Stimulated activated CD4-positive, alpha-beta T cell treated with anti-CD3 and anti-CD28 coated beads, Interleukin-2, amount 100 ng/mL, for 24 hours (primary cell): Measurements from ENCODE around the gene IQCH.
"Not testable (repeated sequence)": the region's sequence is repeated elsewhere in the genome, so short reads cannot be mapped to it uniquely, and the experiment has no call there.

Source experiments
- DNase-seq, 2 donors: peaks; one replicate each; pipeline ENCODE4 v3.0.0-alpha.2; 2020

The IQCH gene

DNA sequence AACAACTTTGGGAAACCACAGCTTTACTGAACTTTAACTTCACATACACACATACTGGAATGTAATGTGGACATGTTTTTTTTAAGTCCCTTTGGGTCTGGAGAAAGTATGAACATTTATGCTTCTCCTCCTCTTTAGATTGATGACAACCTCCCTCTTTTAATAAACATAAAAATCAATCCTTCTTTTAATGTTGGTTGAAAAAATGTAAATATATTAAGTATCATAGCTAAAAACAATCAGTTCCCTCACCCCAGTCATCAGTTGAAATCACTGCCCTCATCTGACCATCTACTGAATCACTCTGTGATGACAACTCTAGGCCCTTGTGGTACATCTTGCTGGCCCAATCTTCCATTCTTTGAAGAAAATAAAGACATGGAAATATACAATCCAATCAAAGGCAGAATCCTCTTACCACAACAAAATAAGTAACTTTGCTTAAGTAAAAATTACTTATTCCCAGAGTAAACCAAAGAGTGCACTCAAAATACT lies 6.5 kb upstream of the IQCH start:
- no peak for DNase-seq

DNA sequence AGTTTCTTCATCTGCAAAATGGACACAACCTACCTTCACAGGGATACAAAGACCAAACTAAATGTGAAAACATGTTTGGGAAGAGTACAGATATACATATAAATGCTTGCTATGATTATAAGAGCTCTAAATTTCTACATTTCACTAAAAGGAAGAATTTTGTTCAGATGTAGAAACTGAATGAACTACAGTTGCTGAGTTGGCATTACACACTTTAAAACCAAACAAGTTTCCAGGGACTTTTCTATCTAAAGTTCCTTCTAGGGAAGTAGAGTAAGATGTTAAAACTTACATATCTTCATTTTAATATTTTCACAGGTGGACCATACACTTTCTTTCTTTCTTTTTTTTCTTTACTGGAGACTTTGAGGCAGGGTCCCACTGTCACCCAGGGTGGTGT lies 4.8 kb upstream of the IQCH start:
- DNase-seq: no peak

DNA sequence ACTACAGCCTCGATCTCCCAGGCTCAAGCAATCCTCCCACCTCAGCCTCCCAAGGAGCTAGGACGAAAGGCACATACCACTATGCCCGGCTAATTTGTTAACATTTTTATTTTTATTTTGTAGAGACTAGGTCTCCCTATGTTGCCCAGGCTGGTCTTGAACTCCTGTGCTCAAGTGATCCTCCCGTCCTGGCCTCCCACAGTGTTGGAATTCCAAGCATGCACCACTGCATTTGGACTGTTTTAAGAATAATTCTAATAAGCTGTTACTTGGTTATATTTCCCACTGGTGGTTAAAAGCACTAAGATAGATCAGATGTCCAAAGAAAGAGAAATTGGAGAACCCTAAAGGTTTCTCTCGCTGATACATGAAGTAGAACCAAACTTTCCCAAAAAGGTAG lies 3.3 kb upstream of the IQCH start:
- DNase-seq: no peak

DNA sequence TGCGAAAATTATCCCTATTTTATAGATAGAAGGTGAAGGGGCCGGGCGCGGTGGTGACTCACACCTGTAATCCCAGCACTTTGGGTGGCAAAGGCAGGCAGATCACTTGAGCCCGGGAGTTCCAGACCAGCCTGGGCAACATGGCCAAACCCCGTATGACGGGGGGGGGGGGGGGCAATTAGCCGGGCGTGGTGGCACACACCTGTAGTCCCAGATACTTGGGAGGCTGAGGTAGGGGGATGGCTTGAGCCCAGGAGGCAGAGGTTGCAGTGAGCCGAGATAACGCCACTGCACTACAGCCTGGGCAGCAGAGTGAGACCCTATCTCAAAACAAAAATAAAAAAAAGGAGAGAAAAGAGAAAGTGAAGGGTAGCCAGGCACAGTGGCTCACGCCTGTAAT lies 1.5 kb upstream of the IQCH start:
- DNase-seq: no peak

DNA sequence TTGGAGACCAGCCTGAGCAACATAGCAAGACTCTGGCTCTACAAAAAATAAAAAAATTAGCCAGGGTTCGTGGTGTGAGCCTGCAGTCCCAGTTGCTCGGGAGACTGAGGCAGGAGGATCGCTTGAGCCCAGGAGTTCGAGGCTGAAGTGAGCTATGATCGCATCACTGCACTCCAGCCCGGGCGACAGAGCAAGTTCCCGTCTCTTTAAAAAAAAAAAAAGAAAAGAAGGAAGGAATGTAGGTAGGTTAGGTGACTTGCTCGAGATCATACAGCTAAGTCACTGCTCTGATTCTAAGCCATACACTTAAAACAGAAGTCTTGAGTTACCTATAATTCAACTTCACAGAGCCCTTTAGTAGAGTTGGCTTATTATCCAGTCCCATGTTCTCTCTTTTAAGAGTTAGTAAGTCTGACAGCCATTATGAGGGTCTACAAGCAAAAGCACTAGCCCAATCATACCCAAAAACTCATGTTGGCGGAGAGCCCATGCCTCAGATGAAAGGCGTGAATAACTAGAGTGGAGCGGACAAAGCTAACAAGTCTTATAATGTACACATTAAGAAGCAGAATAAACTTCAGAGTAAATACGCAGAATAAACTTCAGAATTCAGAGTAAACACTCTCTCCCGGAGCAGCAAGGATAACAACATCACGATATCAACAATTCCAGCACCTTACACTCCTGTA lies 893 bp upstream of the IQCH start:
- no peak for DNase-seq

DNA sequence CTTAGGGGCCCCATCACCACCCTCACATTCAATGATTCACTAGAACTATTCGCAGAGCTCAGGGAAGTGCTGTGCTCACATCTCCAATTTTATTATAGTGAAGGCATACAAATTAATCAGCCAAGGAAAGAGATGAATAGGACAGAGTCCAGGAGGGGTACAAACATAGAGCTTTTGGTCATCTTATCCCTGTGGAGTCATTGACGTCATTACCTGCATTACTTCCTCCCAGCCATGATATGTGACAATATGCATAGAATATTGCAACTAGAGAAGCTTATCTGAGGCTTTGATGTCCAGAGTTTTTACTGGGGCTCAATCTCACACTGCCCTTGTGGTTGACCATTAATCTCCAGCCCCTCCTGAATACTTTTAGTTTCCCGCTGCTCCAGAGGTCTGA lies 1.5 kb downstream of the IQCH start:
- no peak for DNase-seq

DNA sequence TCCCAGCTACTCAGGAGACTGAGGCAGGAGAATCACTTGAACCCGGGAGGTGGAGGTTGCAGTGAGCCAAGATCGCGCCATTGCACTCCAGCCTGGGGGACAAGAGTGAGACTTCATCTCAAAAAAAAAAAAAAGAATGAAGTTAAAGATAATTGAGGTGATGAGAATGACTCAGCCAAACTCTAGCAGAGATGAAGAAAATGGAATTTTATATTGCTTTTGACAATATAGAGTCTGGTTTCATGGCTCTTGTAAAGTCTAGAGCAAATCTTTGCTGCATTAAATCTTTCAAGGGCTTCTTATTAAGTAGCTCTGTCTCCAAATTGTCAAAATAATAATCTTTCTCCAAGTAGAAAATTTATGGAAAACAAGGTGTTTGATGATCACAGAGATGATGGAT lies 3.8 kb downstream of the IQCH start:
- not testable (repeated sequence) for DNase-seq

DNA sequence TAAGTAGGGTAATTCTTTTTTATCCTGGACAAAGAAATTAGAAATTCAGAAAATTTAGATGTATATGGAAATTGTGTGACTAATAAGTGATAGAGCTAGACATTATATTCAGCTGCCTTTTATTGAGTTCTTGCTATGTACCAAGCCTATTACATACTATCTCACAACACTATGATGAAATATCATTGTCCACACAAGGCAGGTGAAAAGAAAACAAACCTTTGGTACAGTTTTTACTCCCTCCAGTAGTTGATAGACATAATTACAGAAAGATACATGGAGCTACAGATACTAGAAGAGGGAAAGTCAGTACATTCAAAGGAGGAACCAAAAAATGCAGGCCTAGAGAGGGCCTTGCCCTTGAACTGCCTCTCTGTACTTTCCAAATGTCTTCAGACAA lies 4.8 kb downstream of the IQCH start:
- DNase-seq: no peak

DNA sequence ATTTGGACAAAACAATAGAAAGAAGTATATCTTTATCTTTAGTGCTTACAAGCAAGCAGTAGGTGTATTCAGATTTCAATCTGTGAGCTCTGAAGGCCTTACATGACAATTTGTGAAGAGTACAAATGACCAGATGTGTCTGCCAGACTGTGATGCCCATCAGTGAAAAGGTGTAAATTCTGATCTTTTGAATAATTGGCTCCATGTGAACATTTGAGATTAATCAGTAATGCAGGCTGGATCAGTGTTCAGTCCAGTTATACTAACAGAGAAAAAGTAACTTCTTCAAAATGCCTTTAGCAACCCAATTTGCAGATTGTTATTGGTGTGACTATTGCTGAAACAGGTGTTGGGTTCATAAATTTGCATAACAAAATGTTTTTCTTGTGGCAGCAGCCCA lies 5.2 kb downstream of the IQCH start:
- no peak for DNase-seq

DNA sequence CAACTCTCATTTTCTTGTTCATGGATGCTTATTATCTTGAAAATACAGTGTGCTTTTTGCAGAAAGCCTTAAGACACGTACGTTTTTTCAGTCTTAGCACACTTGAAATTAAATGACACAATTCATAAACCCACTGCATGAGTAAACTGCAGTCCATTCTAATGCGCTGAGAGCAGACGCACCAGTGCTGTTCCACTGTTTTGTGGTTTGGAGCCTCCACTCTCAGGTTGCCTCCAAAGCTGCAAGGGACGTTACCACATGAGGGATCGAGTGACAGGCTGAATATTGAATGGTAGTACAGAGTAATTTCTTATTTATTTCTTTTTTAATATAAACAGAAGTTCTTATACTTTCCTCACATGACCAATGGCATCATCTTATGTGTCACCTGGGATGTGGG lies 12.3 kb downstream of the IQCH start:
- DNase-seq: no peak

DNA sequence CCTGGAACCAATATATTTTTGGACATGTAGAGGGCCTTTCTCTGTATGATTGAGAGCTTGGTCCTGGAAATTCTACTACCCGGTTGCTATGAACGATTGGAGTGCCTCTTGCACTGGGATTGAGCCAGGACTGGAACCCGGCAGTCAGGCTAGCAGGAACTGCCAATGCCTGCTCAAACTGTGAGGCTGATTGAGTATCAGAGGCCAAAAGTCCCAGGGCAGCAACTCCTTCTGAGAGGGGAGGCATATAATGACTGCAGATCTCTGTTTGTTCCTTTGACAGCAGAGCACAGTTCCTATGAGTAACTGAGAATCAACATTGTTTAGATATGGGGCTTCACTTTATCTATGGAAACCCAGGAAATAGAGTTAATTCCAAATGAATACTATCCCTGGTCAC lies 12.9 kb downstream of the IQCH start:
- DNase-seq: no peak

DNA sequence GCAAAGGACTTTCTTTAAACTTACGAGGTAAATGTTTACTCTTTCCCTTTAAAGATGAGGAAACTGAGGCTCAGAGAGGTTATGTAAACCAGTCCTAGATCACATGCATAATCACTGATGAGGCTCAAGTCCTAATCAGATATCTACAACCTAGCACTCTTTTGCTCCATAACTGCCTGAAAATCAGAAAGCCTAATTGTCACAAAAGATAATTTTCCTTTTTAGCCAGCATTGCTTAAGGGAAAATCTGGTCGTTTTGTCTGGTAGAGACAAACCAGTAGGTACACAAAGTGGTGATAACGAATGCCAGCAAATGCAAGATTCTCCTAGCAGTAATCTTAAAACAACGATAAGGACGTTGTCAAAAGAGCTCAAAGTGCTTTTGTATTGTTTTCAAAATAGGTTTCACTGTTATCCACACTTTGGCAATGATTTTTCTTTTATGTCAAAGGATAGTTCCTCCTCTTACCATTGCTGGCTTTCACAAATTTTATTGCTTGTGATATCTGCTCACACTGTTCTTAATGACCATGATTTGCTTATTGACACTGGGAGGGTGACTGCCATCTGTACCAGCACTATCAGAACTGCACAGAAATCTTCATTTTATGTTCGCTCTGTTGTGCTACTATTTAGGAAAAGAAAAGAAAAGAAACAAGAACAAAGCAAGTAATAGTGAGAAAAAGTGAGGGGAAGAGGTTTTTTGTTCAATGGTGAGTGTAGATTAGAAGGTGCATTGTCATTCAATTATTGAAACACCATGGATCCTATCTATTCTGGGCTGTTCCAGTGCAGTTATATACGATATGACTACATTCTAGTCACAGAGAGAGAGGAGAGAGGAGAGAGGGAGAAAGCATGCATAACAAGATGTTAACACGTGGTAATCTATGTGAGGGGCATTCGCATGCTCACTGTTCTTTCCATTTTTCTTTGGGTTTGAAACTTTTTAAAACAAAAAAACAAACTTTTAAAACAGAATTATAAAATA lies 13.7 kb downstream of the IQCH start:
- no peak for DNase-seq

DNA sequence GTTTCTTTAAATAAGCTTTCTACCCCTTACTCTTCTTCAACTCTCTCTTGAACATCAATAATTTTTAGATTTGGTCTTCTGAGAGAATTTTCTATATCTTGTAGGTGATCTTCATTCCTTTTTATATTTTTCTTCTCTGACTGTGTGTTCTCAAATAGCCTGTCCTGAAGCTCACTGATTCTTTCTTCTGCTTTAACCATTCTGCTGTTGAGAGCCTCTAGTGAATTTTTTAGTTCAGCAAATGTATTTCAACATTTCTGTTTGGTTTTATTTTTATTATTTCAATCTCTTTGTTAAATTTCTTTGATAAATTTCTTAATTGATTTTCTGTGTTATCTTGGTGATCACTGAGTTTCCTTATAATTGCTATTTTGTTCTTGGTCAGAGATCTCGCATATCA lies 19.6 kb downstream of the IQCH start:
- no peak for DNase-seq

DNA sequence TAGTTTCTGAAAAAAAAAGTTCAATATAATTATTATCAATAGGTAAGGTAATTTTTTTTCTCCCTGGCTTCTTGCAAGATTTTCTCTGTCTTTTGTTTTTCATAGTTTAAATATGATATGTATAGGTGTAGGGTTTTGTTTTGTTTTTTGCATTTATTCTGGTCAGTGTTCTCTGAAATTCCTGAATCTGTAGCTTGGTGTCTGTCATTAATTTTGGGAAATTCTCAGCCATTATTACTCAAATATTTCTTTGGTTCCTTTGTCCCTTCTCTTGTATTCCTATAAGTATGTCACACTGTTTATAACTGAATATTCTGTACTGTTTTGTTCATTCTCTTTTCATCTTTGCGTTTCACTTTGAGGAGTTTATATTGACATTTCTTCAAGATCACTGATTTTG lies 22.1 kb downstream of the IQCH start:
- no peak for DNase-seq

DNA sequence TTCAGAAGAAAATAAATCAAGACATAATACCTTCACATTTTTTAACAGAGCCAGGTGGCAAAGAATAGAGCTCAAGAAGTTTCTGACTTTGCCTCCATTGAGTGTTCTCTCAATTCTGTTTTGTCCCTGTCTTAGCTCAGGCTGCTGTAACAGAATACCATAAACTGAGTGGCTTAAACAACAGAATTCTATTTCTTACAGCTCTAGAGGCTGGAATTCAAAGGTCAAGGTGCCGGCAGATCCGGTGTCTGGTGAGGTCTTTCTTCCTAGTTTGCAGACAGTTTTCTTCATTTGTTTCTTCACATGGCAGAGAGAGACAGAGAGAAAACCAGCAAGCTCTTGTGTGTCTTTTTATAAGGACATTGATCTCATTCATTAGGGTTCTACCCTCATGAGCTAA lies 25.6 kb downstream of the IQCH start:
- DNase-seq: no peak

DNA sequence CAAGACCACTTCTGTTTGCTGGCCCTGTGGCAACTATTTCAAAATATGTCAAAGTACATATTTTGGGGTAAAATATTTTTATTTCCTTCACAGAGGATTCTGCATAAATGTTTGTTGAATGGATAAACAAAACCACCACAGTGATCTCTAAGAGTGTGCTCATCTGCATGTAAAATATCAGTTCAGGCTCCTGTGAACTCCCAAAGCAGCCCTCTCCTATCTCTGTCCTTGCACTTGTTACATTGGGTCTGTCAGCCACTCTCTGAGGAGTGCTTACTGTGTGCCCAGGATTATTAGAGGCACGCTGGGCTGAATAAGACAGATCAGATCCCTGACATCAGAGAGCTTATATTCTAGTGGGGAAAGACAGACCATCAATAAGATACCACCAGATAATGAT lies 27.1 kb downstream of the IQCH start:
- no peak for DNase-seq

DNA sequence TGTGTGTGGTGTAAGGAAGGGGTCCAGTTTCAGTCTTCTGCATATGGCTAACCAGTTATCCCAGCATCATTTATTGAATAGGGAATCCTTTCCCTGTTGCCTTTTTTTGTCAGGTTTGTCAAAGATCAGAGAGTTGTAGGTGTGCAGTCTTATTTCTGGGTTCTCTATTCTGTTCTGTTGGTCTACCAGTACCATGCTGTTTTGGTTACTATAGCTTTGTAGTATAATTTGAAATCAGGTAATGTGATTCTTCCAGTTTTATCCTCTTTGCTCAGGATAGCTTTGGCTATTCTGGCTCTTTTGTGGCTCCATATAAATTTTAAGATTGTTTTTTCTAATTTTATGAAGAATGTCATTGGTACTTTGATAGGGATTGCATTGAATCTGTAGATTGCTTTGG lies 31.0 kb downstream of the IQCH start:
- DNase-seq: not testable (repeated sequence)

DNA sequence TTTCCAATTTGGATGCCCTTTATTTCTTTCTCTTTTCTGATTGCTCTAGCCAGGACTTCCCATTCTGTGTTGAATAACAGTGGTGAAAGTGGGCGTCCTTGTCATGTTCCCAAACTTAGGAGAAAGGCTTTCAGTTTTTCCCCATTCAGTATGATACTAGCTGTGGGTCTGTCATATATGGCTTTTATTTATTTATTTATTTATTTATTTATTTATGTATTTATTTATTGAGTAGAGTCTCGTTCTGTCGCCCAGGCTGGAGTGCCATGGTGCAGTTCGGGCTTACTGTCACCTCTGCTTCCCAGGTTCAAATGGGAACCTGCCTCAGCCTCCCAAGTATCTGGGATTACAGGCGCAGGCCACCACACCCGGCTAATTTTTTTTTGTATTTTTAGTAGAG lies 31.8 kb downstream of the IQCH start:
- not testable (repeated sequence) for DNase-seq

DNA sequence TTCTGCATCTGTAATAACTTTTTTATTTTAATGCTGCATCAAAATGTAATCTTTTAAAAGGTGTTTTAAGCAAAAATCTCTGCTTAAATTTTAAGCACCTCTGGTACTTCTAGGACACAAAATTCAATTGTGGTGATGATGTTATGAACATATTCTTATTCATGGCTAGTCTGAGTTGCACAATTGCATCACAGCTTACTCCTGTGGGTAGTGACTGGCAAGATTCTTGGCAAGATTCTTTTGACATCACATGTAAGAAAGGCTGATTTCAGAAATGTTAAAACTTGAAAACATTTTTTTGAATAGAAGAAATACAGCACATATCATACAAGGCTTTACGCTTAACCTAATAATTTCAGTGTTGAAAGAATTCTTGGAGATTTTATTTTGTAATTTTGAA lies 35.7 kb downstream of the IQCH start:
- DNase-seq: no peak

DNA sequence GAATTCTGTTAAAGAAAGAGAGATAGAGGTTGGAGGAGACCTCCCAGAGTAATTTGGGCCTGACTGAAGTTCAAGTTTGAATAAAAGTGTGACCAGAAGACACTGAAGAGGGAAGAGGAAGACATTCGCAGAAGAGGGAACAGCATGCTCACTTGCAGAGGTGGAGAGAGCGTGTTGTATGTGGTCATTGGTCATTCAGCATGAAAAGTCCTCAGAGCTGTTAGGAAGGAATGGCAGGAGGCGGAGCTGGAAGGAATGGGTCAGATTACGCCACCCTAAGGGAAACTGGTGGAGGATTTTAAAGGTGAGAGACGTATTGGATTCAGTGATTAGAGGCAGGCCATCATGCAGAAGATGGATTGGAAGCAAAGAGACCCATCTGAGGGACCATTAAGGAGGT lies 41.6 kb downstream of the IQCH start:
- DNase-seq: no peak

DNA sequence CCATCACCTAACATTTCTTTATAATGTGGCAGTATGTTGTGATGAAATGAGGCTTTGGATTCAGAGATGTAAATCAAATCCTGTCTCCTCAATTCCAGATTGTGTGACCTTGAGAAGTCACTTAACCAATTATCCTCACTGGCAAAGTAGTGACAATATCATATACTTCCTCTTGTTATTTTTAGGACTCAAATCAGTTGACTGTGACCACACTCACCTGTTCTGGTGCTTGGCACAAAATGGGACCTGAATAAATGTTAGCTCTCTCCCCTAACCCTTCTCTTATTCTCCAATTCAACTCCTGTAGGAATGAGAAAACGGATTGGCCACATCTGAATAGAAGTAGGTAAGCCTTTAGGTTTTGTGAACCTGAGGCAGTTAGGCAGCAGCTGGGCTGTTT lies 42.1 kb downstream of the IQCH start:
- no peak for DNase-seq

DNA sequence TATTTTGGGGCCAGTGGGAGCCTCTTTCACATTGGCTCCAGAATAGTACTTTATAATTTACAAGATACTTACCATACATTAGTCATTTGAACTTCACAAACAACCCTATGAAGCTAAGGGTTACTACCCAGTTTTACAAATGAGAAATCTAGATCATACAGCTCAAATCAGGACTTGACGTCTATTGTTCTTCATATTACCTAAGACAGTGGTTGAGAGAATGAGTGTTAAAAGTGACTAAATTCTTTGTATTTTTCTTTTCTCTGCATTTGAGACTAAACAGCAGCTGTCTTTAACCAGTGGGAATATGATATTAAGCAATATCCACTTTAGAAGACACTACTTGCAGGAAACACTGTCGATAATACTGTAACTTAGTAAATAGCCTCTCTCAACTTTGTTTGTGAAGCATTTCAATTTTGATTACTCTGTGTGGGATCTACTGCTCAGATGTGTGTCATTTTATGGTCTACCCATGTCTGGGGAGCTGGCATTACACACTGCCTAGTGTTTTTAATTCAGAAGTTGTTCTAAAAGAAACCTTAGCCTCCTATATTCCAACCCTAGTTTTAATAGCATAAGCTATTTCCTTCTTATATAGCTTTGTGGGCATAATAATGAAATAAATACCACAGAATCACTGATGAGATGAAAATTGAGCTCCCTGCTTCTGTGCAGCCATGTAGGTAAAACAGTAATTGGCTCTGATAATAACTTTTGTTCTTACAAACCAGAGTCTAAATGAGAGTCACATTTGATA lies 45.9 kb downstream of the IQCH start:
- no peak for DNase-seq
